GM18517 (cell line): ENCODE measurements around the gene BMPR1A.
A peak's percentile ranks its signal among the peaks of the same experiment; 100 is the strongest.
"Not testable (repeated sequence)": the region's sequence is repeated elsewhere in the genome, so short reads cannot be mapped to it uniquely, and the experiment has no call there.

ENCODE experiments used
- ATAC-seq: cut with Tn5 transposase; IDR thresholded peaks from one replicate; pipeline ENCODE4 v1.9.1; 2021; ENCODE audit warnings: mild to moderate bottlenecking, moderate library complexity; ENCODE audit not compliant: unreplicated experiment

Gene BMPR1A

GRCh38 chr10:86729677-86730076 lies 26.7 kb upstream of the BMPR1A start:
- ATAC-seq: no peak

GRCh38 chr10:86730227-86730626 lies 26.2 kb upstream of the BMPR1A start:
- ATAC-seq: no peak

GRCh38 chr10:86732771-86733170 lies 23.6 kb upstream of the BMPR1A start:
- no peak for ATAC-seq

GRCh38 chr10:86733260-86733671 lies 23.2 kb upstream of the BMPR1A start:
- ATAC-seq: no peak

- ATAC-seq: no peak
These were observed 22.0 kb upstream of the BMPR1A start for GRCh38 chr10:86734207-86734988.

- ATAC-seq: not testable (repeated sequence)
These were observed 21.1 kb upstream of the BMPR1A start for GRCh38 chr10:86735278-86735677.

- ATAC-seq: no peak
These were observed 14.2 kb upstream of the BMPR1A start for GRCh38 chr10:86742230-86742629.

GRCh38 chr10:86744067-86744725 lies 12.2 kb upstream of the BMPR1A start:
- ATAC-seq: no peak

- ATAC-seq: no peak
These were observed 8.4 kb upstream of the BMPR1A start for GRCh38 chr10:86747796-86748581.

GRCh38 chr10:86749854-86750253 lies 6.6 kb upstream of the BMPR1A start:
- no peak for ATAC-seq

GRCh38 chr10:86751477-86751876 lies 4.9 kb upstream of the BMPR1A start:
- no peak for ATAC-seq

- ATAC-seq: no peak
These were observed 4.1 kb upstream of the BMPR1A start for GRCh38 chr10:86752311-86752710.

GRCh38 chr10:86753051-86753450 lies 3.4 kb upstream of the BMPR1A start:
- peak; percentile 30 for ATAC-seq

- no peak for ATAC-seq
These were observed 2.6 kb upstream of the BMPR1A start for GRCh38 chr10:86753638-86754434.

- no peak for ATAC-seq
These were observed 1.0 kb upstream of the BMPR1A start for GRCh38 chr10:86755454-86755739.

GRCh38 chr10:86755740-86756510 lies 494 bp upstream of the BMPR1A start:
- ATAC-seq: peak; percentile 69

GRCh38 chr10:86757113-86757972 lies 924 bp downstream of the BMPR1A start:
- ATAC-seq: no peak

GRCh38 chr10:86758189-86759072 lies 2.0 kb downstream of the BMPR1A start:
- no peak for ATAC-seq
